ENCODE results near the gene PTPRA.

The PTPRA gene

GRCh38 chr20:2899243-2899642 lies 26.0 kb downstream of the PTPRA start:
- no peak for DNase-seq (ENCODE audit: low read depth, low spot score)
- no peak overlapping the region for H3K4me3 ChIP-seq (ENCODE audit: low read depth, low read length)
- POLR2A ChIA-PET = no interaction called here
- CTCF ChIA-PET = interaction anchor here (1.1 kb wide), 1 partner anchor 10 kb away, joined by 3 read pairs; no protein-coding TSS in a partner anchor
- TF ChIP-seq, protein P1, sequence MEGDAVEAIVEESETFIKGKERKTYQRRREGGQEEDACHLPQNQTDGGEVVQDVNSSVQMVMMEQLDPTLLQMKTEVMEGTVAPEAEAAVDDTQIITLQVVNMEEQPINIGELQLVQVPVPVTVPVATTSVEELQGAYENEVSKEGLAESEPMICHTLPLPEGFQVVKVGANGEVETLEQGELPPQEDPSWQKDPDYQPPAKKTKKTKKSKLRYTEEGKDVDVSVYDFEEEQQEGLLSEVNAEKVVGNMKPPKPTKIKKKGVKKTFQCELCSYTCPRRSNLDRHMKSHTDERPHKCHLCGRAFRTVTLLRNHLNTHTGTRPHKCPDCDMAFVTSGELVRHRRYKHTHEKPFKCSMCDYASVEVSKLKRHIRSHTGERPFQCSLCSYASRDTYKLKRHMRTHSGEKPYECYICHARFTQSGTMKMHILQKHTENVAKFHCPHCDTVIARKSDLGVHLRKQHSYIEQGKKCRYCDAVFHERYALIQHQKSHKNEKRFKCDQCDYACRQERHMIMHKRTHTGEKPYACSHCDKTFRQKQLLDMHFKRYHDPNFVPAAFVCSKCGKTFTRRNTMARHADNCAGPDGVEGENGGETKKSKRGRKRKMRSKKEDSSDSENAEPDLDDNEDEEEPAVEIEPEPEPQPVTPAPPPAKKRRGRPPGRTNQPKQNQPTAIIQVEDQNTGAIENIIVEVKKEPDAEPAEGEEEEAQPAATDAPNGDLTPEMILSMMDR (IDR thresholded peaks at IDR 0.05; ENCODE audit: insufficient read depth, low read length, missing control alignments) = no peak

DNA sequence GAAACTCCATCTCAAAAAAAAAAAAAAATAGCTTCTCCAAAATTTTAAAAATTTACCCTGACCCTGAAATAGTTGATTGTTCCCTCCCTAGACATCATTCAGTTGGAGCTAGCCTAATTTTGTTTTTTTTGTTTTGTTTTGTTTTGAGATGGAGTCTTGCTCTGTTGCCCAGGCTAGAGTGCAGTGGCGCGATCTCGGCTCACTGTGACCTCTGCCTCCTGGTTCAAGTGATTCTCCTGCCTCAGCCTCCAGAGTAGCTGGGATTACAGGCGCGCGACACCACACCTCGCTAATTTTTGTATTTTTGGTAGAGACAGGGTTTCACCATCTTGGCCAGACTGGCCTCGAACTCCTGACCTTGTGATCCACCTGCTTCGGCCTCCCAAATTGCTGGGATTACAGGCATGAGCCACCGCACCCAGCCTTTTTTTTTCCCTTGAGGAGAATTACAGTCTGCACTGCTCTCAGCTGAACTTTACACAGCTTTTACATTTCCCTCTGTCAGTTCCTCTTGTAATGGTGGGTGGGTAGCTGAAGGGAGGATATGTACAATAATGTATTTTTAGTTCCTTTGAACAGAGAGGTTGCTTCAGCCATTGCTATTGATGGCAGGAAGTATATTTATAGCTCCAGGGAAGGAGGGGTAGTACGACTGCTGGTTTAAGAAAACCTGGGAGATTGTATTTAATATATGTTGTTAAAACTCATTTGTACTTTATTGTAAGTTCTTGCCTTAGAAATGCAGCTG lies 27.7 kb downstream of the PTPRA start:
- ChIA-PET CTCF (no interaction called here), POLR2A (no interaction called here)
- TF ChIP-seq, protein P1 (IDR thresholded peaks at IDR 0.05; ENCODE audit: insufficient read depth, low read length, missing control alignments) = no peak

DNA sequence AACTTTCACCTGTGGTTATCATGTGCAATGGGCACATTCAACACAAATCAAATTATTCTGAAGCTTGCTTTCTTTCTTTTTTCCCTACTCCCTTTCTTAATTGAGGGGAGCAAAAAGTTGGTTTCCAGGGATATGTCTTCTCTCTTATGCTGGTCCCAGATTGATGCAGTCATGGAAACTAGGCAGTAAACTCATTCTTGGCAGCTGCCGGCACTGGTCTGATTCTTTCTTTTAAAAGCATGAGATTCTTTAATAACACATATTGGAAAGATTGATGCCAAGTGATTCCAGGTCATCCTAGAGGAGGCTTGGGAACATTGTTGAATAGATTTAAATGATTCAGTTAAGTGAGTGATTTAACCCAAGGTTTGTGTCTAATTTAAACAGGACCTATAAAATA lies 29.0 kb downstream of the PTPRA start:
- ChIA-PET CTCF (no interaction called here), POLR2A (no interaction called here)
- H3K4me3 ChIP-seq (ENCODE audit: low read depth, low read length) = no peak overlapping the region
- DNase-seq (ENCODE audit: low read depth, low spot score) = no peak
- TF ChIP-seq, protein P1 (IDR thresholded peaks at IDR 0.05; ENCODE audit: insufficient read depth, low read length, missing control alignments) = no peak

More for the DNA sequence above, 27.7 kb downstream of the PTPRA start:
- H3K4me3 ChIP-seq (ENCODE audit: low read depth, low read length) = no peak overlapping the region
- DNase-seq (ENCODE audit: low read depth, low spot score) = no peak

- ChIA-PET CTCF (interaction anchor here (1.1 kb wide), 1 partner anchor 30 kb away, joined by 3 read pairs; the partner anchor contains the start of gene PTPRA), POLR2A (no interaction called here)
- no peak for DNase-seq (ENCODE audit: low read depth, low spot score)
- TF ChIP-seq, protein P1 (IDR thresholded peaks at IDR 0.05; ENCODE audit: insufficient read depth, low read length, missing control alignments) = no peak
- H3K4me3 ChIP-seq (ENCODE audit: low read depth, low read length) = no peak overlapping the region
Measured at GRCh38 chr20:2902818-2903217, 29.5 kb downstream of the PTPRA start.

GRCh38 chr20:2903686-2904085 lies 30.4 kb downstream of the PTPRA start:
- ChIA-PET POLR2A (no interaction called here), CTCF (interaction anchor here (0.9 to 1.1 kb wide), 2 partner anchors 31 to 97 kb away, joined by 3 to 4 read pairs; partner anchors contain the start of gene PTPRA)
- TF ChIP-seq, protein P1 (IDR thresholded peaks at IDR 0.05; ENCODE audit: insufficient read depth, low read length, missing control alignments) = no peak
- no peak for DNase-seq (ENCODE audit: low read depth, low spot score)
- no peak overlapping the region for H3K4me3 ChIP-seq (ENCODE audit: low read depth, low read length)

DNA sequence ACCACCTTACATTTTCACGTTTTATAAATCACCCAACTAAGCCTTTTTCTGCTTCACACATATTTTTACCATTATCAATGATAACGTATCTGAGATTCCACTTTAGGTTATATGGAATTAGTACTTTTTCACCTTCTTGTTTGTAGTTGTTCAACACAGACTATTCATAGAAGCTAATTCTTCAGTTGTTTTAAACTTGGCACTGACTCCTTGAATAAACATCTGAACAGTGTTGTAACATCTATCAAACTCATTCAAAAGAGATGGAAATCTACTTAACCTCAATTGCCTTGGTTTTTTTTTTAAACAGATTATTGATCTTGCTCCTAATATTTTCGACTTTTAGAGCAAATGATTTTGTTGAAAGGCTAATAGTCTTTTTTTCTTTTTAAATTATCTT lies 34.2 kb downstream of the PTPRA start:
- TF ChIP-seq, protein P1 (IDR thresholded peaks at IDR 0.05; ENCODE audit: insufficient read depth, low read length, missing control alignments) = no peak
- CTCF ChIA-PET = interaction anchor here (0.6 kb wide), 1 partner anchor 44 kb away, joined by 3 read pairs; no protein-coding TSS in a partner anchor
- no peak for DNase-seq (ENCODE audit: low read depth, low spot score)
- no peak overlapping the region for H3K4me3 ChIP-seq (ENCODE audit: low read depth, low read length)
- POLR2A ChIA-PET = no interaction called here

Measured in AG04449 (cell line).